Hepatocyte (in vitro differentiated cells): Measurements from ENCODE around the gene ZDHHC1.

Source experiments
- CTCF ChIP-seq: fragments of 200-600 bp; sonication (generic); IDR thresholded peaks from 2 replicates; pipeline ENCODE4 v1.5.1; 2016; ENCODE audit warnings: antibody characterized with exemption, mild to moderate bottlenecking; ENCODE audit not compliant: poor library complexity
- EZH2 ChIP-seq: fragments of 200-600 bp; sonication (generic); IDR thresholded peaks from 2 replicates; pipeline ENCODE4 v1.6.1; 2016; ENCODE audit warnings: antibody characterized with exemption, mild to moderate bottlenecking, borderline replicate concordance
- EZH2phosphoT487 ChIP-seq: fragments of 200-600 bp; sonication (generic); IDR thresholded peaks from one replicate; pipeline ENCODE4 v1.6.1; 2018; ENCODE audit warnings: antibody characterized with exemption, mild to moderate bottlenecking, low read depth, moderate library complexity; ENCODE audit not compliant: unreplicated experiment, severe bottlenecking

GRCh38 chr16:67431775-67432505 lies 15.7 kb upstream of the ZDHHC1 start:
- TF ChIP-seq CTCF, result no peak
- no peak for TF ChIP-seq EZH2phosphoT487
- TF ChIP-seq EZH2, result no peak
